Right cardiac atrium (tissue), 5 donors: ENCODE results near the gene FCRL3. TPM values are rescaled to one million over a fixed set of nuclear protein-coding genes. Genes with fewer than 3 reads are reported as not detected.
"Not testable (repeated sequence)": the region's sequence is repeated elsewhere in the genome, so short reads cannot be mapped to it uniquely, and the experiment has no call there.

Experiments used
- ATAC-seq, 2 donors: fragments of 200-7000 bp; cut with Tn5 transposase; one replicate each; pipeline versions ENCODE4 v1.8.0 to v1.9.1; 2020; ENCODE audit warnings: moderate library complexity in 2 of 2, mild to moderate bottlenecking in 1 of 2
- DNase-seq, 3 donors: peaks; one replicate each; pipeline ENCODE4 v3.0.0-alpha.2; 2020
- H3K27ac ChIP-seq: one replicate; pipeline ENCODE4 v1.5.1; 2013; ENCODE audit warnings: mild to moderate bottlenecking, low read length, control low read depth, moderate library complexity
- H3K27me3 ChIP-seq: one replicate; pipeline ENCODE4 v1.6.1; 2013; ENCODE audit not compliant: control insufficient read depth, insufficient read depth
- H3K4me1 ChIP-seq: one replicate; pipeline ENCODE4 v1.6.1; 2013; ENCODE audit warnings: low read length; ENCODE audit not compliant: control insufficient read depth, insufficient read depth
- H3K4me3 ChIP-seq: one replicate; pipeline ENCODE4 v1.5.1; 2013; ENCODE audit warnings: low read length, control low read depth
- H3K9me3 ChIP-seq: one replicate; pipeline ENCODE4 v1.6.1; 2013; ENCODE audit warnings: low read length; ENCODE audit not compliant: control insufficient read depth
- WGBS: extraction: QIAGEN DNeasy Blood & Tissue Kit; methylation state at CpG from one replicate; pipeline ENCODE4 v1.1.7; 2013; 5-methylcytosine and 5-hydroxymethylcytosine counted together
- intact Hi-C, 4 donors: fragments of 100-400 bp; cut with DNase I; formaldehyde crosslinking; loops; one replicate each; pipeline versions ENCODE4 v1.11.0 to v1.14.0; 2022 to 2023
- long read RNA-seq, 4 donors: library from polyadenylated mRNA; unstranded; transcript quantifications; one replicate each; pipeline ENCODE4 v2.0.0, GENCODE V29; 2020 to 2021
- polyA plus RNA-seq: library from polyadenylated mRNA; stranded (reverse); fragments of 200-250 nt; gene quantifications from one replicate; pipeline ENCODE4 v1.2.3, GENCODE V29; 2013
- total RNA-seq, 4 donors: library from RNA; stranded (reverse); fragmentation: NEBNext Ultra II Directional; extraction: Animal tissue kit (Norgen Biotek cat#: 25700); gene quantifications; one replicate each; pipeline ENCODE4 v1.2.1, GENCODE V29; 2021
- donor health status: healthy with polysubstance abuse.
- donor health status: DM: no; HTN: yes; CAD: no.
- donor health status: DM: no; HTN: no; CAD: no.
- donor health status: DM: no; HTN: yes; CAD: no; lungs with severe emphysema.
- donor health status: DM: yes; HTN: yes; CAD: no.

FCRL3 gene, protein sequence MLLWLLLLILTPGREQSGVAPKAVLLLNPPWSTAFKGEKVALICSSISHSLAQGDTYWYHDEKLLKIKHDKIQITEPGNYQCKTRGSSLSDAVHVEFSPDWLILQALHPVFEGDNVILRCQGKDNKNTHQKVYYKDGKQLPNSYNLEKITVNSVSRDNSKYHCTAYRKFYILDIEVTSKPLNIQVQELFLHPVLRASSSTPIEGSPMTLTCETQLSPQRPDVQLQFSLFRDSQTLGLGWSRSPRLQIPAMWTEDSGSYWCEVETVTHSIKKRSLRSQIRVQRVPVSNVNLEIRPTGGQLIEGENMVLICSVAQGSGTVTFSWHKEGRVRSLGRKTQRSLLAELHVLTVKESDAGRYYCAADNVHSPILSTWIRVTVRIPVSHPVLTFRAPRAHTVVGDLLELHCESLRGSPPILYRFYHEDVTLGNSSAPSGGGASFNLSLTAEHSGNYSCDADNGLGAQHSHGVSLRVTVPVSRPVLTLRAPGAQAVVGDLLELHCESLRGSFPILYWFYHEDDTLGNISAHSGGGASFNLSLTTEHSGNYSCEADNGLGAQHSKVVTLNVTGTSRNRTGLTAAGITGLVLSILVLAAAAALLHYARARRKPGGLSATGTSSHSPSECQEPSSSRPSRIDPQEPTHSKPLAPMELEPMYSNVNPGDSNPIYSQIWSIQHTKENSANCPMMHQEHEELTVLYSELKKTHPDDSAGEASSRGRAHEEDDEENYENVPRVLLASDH
- total RNA-seq: under 1 TPM in 1 of 4 donors, not detected in 3; 0.08 TPM
- not detected for polyA plus RNA-seq
- long read RNA-seq, donor 1: 0 reads
- long read RNA-seq, donor 2: 0 reads
- long read RNA-seq, donor 3: 0 reads
- long read RNA-seq, donor 4: 0 reads

DNA sequence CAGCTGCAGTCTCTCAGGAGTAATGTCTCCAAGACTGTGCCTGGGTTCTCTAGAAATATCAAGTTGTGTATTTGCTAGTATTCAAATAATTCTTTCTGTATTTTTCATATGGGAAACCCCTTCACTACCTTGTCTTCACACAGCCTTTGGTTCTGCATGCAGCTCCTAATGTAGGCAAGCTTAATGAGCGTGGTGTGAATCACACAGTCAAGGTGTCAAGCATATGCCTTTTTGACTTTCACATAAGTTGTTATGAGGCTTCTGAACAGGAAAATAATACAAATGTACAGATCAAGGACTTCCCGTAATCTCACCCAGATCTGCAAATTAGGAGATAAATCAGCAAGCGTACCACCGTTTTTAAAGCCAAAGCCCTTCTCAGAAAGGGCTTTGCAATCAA, at the start of gene FCRL3:
Gene FCRL3, minus strand, starts transcription at position 38 of the 400 bp plus-strand sequence. CDS start 280 bp downstream, outside the sequence.
- WGBS: 81% methylated on average over 4 of the region's 4 CpGs
- Histone ChIP-seq H3K4me3 (no peak within 1 kb of the TSS), H3K9me3 (no peaks in the 10 kb centered on the region), H3K27ac (no peak within 1 kb of the TSS), H3K27me3 (no peaks in the 10 kb centered on the region), H3K4me1 (no peaks in the 10 kb centered on the region)
- ATAC-seq (no peak), DNase-seq (no peak)
- intact Hi-C loops: no loop called here

DNA sequence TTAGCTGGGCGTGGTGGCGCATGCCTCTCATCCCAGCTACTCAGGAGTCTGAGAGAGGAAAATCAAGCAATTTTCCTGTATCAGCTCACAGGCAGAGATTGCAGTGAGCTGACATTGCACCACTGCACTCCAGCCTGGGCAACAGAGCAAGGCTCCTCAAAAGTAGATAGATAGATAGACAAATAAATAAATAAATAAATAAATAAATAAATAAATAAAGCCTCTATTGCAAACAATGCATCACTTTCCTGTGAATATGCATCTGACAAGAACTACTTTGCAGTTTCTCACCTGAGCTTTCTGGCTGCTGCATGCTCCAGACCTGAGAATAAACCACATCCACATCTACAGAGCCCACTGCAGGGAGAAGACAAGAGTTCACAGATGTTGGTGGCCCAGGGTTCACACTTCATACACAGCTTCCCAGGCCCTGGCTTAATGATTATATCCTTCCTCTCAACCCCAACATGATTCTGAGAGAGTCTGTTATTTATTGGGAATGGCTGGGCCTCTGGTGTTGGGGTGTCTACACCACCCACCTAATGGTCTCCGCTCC, 47.8 kb upstream of the FCRL3 start:
- 90% methylated on average over 3 of the region's 3 CpGs for WGBS
- Histone ChIP-seq H3K4me1 (no peaks in the 10 kb centered on the region), H3K4me3 (no peak overlapping the region), H3K27ac (no peak overlapping the region), H3K27me3 (no peaks in the 10 kb centered on the region), H3K9me3 (no peaks in the 10 kb centered on the region)
- ATAC-seq (no peak), DNase-seq (no peak)
- intact Hi-C loops: no loop called here

DNA sequence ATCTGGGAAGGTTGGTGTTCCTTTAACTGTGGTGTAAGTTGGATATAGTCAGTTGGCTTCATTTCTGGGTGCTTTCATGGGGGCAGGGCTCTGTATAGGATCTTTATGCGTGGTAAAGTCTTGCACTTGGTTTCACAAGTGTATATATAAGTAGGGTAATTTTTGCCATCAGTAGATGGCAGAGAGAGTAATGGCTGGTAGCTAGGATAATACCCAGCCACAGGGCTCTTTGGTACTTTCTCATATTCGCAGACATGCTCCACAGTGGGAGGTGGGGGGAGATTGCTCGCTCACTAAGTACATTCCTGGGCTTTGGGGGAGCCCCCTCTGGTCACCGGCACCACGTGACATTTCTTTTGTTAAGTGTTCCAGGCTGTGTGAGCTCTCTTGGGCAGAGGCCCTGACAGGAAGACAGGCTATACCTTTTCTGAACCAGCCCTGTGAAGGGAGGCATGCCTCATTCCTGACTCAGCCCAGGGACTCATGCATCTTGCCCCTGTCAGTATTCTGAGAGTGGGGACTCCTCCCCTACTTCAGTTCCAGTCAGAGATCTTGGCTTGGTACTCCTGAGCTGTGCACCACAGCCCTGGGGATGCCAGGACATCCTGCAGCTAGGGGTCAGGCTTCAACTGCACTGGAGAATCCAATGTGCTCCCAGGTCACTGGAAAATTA, 38.8 kb upstream of the FCRL3 start:
- H3K4me3 ChIP-seq: no peak overlapping the region
- WGBS: 61% methylated on average over 5 of the region's 5 CpGs
- no peaks in the 10 kb centered on the region for H3K27me3 ChIP-seq
- intact Hi-C loops: no loop called here
- H3K27ac ChIP-seq: no peak overlapping the region
- H3K9me3 ChIP-seq: no peaks in the 10 kb centered on the region
- DNase-seq: no peak
- H3K4me1 ChIP-seq: no peaks in the 10 kb centered on the region
- ATAC-seq: no peak

DNA sequence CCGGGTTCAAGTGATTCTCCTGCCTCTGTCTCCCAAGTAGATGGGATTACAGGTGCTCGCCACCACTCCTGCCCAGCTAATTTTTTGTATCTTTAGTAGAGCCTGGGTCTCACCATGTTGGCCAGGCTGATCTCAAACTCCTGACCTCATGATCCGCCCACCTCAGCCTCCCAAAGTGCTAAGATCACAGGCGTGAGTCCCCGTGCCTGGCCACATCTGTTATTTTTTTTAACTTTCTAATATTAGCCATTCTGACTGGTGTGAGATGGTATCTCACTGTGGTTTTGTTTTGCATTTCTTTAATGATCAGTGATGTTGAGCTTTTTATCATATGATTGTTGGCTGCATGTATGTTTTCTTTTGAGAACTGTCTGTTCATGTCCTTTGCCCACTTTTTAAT, 35.4 kb upstream of the FCRL3 start:
- intact Hi-C loops: not testable (repeated sequence)
- WGBS: 79% methylated on average over 5 of the region's 5 CpGs

DNA sequence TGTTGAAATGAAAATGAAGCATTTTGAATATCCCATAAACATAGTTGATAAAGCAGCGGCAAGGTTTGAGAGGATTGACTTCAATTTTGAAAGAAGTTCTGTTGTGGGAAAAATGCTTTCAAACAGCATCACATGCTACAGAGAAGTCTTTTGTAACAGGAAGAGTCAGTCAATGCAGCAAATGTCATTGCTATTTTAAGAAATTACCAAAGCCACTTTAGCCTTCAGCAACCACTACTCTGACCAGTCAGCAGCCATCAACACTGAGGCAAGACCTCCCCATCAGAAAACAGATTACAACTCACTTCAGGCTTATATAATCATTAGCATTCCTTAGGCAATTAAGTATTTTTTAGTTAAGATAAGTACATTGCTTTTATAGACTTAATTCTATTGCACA, 33.8 kb upstream of the FCRL3 start:
- Histone ChIP-seq H3K27ac (no peak overlapping the region), H3K27me3 (no peaks in the 10 kb centered on the region), H3K4me1 (no peaks in the 10 kb centered on the region), H3K9me3 (no peaks in the 10 kb centered on the region), H3K4me3 (no peak overlapping the region)
- intact Hi-C loops: no loop called here
- DNase-seq (no peak), ATAC-seq (no peak)
- WGBS: 72% methylated on average over 1 of the region's 1 CpG

More for the DNA sequence above, 35.4 kb upstream of the FCRL3 start:
- H3K27ac ChIP-seq, H3K27me3 ChIP-seq, DNase-seq, H3K4me1 ChIP-seq, H3K9me3 ChIP-seq, ATAC-seq, H3K4me3 ChIP-seq: not testable (repeated sequence)

DNA sequence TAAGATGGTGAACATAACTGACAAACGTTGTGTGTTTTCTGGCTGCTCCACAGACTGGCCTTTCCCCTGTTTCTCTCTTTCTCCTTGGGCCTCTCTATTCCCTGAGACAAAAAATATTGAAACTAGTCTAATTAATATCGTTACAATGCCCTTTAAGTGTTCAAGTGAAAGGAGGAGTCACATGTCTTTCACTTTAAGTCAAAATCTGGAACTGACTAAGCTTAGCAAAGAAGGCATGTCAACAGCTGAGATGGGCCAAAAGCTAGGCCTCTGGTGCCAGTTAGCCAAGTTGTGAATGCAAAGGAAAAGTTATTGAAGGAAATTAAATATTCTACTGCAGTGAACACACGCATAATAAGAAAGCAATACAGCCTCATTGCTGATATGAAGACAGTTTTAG, 32.2 kb upstream of the FCRL3 start:
- Histone ChIP-seq H3K27me3 (no peaks in the 10 kb centered on the region), H3K4me1 (no peaks in the 10 kb centered on the region), H3K4me3 (no peak overlapping the region), H3K9me3 (no peaks in the 10 kb centered on the region), H3K27ac (no peak overlapping the region)
- intact Hi-C loops: no loop called here
- no peak for DNase-seq
- no peak for ATAC-seq
- WGBS: 65% methylated on average over 3 of the region's 3 CpGs

DNA sequence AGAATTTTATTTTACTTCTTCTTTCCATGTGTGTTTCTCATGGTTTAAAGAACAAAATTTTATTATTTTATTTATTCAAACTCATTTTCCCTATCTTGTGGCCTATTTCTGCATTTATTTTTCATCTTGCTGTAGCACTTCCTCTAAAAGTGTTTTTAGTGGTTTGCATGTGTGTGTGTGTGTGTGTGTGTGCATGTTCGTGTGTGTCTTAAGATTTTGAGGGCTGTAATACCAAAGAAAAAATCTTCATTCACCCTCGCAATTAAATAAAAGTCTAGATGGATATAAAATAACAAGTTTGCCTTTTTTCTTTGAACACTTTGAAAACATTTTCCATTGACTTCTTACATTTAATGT, 24.6 kb upstream of the FCRL3 start:
- 52% methylated on average over 2 of the region's 2 CpGs for WGBS
- ATAC-seq (no peak), DNase-seq (no peak)
- Histone ChIP-seq H3K27me3 (no peaks in the 10 kb centered on the region), H3K4me1 (no peaks in the 10 kb centered on the region), H3K27ac (no peak overlapping the region), H3K4me3 (no peak overlapping the region), H3K9me3 (peaks cover 3% of the 10 kb centered on the region)
- intact Hi-C loops: no loop called here

DNA sequence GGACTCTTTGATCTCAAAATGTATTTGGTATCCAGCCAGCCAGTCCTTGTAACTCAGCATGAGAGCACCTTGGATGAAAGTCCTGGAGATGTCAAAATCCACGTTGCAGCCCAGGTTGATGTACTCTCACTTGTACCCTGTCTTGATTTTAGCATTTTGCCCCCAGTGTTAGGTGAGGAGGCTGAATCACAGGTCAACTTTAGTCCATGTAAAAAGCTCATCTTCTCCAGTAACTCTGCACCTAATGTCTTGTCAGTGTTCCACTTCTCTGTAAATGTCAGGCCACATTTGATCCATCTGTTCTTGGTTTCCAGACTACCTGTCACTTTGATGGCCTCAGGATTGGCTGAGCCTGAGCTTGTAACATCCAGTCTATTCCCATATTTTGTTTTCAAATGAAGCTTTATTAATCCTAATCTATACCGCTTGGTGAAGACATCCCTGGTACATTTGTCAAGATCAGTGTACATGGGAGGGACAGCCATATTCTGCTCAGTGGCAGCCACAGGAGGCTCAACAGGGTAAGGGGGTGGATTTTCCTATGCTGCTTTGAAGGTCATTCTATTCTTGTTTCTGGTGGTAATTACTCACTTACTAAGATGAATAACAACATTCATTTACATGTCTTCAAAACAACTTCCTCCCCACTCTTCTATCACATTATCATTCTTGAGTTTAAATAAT, 24.1 kb upstream of the FCRL3 start:
- Histone ChIP-seq H3K27ac (no peak overlapping the region), H3K27me3 (no peaks in the 10 kb centered on the region), H3K4me1 (no peaks in the 10 kb centered on the region), H3K4me3 (no peak overlapping the region), H3K9me3 (peaks cover 3% of the 10 kb centered on the region)
- DNase-seq (no peak), ATAC-seq (no peak)
- 79% methylated on average over 2 of the region's 2 CpGs for WGBS
- intact Hi-C loops: no loop called here

DNA sequence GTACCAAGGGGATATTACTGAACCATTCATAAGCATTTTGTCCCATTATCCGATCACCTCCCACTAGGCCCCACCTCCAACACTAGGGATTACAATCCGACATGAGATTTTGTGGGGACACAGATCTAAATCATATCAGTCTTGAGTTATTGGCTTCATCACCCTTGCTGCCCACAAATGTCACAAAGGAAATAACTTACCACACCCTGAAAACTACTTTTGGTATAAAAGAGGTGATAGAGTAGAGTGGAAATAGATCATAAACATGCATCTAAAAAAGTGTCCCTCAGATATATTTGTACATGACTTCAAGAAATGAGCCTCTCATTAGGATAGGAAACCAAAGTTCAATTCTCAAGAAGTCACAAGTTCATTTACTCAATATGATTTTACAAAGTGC, 22.6 kb upstream of the FCRL3 start:
- WGBS: 76% methylated on average over 2 of the region's 2 CpGs
- H3K27ac ChIP-seq: no peak overlapping the region
- DNase-seq (no peak), ATAC-seq (no peak)
- no peaks in the 10 kb centered on the region for H3K27me3 ChIP-seq
- peaks cover 3% of the 10 kb centered on the region for H3K9me3 ChIP-seq
- H3K4me3 ChIP-seq: no peak overlapping the region
- H3K4me1 ChIP-seq: no peaks in the 10 kb centered on the region
- intact Hi-C loops: no loop called here

DNA sequence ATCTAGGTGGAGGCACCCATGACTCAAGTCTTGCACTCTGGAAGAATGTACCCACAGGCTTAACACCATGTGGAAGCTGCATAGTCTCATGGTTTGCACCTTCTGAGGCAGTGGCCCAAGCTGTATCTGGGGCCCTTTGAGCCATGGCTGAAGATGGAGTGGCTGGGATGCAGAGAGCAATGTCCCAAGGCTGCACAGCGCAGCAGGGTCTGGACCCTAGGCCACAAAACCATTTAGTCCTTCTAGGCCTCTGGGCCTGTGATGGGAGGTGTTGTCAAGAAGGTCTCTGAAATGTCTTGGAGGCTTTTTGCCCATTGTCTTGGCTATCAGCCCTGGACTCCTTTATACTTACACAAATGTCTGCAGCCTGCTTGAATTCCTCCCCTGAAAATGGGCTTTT, 21.4 kb upstream of the FCRL3 start:
- Histone ChIP-seq H3K27ac (no peak overlapping the region), H3K4me3 (no peak overlapping the region), H3K9me3 (peaks cover 3% of the 10 kb centered on the region), H3K4me1 (no peaks in the 10 kb centered on the region), H3K27me3 (no peaks in the 10 kb centered on the region)
- intact Hi-C loops: no loop called here
- ATAC-seq: no peak
- 80% methylated on average over 1 of the region's 1 CpG for WGBS
- DNase-seq: no peak
